Measurements from ENCODE around the gene UBE3C.

The UBE3C gene

DNA sequence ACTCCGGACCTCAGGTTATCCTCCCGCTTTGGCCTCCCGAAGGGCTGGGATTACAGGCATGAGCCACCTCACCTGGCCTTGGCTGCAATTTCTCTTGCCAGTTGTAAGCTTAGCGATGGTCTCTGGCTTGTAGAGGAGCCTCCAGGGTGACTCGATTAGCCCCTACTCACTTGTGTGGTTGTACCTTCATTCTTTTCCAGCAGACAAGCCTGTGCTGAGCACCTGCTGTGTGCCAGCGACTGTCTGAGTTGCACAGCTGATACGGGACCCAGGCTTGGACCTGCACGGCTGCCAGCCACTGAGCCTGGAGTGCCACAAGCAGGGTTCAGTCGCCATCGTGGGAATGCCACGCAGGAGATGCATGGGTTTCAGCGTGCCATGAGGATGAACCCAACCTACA, 156.0 kb downstream of the UBE3C start:
- no peak for DNase-seq (ENCODE audit: low read depth)

DNA sequence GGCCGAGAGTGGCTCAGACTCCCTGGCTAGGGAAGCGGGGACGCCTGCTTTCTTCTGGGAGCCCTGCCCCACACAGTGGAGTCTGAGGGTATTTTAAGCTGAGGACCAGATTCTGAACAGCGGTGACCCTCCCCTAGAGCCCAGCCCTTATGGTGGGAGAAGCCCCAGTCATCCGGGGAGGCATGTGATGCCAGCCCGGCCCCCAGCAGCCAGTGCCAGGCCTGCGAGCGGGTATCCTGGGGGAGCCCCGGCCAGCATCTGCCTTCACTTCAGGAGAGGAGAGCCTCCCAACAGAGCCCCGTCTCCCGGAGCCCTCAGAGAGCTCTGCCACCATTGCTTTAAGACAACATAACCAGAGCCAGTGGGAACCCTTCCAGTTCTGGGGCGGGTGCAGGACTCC, 156.6 kb downstream of the UBE3C start:
- no peak for DNase-seq (ENCODE audit: low read depth)

DNA sequence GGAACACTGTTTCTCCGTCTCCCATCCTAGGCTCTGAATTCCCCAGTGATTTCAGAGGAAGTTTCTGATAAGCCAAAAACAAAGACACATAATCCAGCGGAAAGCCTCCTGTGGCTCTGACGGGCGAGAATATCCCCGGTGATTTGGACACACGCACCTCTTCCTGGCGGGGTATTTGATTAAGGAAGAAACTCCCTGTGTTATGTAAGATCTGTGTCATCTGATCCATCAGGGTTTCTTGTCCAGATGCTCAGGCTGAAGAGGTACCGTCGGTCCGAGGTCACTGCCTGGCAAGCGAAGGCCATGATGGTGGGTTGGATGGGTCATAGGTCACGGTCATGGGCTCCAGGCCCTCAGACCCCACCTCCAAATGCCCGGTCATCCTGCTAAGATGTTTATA, 158.5 kb downstream of the UBE3C start:
- no peak for DNase-seq (ENCODE audit: low read depth)

DNA sequence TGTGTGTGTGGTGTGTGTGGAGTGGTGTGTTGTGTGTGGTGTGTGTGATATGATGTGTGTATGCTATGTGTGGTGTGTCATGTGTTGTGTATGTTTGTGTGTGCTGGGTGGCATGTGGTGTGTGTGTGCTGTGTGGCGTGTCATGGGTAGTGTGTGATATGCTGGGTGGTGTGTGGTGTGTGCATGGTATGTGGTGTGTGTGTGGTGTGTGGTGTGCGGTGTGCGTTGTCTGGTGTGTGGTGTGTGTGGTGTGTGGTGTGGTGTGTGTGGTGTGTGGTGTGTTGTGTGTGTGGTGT, 160.5 kb downstream of the UBE3C start:
- no peak for DNase-seq (ENCODE audit: low read depth)

DNA sequence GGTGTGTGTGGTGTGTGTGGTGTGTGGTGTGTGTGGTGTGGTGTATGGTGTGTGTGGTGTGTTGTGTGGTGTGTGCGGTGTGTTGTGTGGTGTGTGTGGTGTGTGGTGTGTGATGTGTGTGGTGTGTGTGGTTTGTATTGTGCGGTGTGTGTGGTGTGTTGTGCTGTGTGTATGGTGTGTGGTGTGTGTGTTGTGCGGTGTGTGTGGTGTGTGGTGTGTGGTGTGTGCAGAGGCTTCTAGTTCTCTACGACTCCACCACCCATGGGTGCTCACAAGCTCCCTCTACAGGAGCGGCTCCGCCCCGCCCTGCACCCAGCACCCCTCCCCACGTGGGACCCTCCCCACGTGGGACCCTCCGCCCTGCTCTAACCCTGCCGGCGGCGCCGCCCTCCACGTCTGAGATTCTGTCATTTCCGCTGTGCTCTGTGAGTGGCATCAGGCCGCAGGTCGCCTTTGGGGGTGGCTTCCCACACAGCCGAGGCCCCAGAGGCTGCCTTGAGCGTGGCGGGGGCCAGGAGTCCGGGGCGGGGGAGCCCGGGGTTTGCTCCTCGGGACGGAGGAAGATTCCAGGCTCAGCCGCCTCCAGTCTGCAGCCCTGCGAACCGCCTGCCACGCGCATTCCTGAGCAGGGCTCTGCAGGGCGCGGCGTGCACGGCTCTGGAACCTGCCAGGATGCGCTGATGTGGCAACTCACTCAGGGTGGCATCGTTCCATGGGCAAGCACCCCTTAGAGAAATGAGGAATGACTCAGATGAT, 161.1 kb downstream of the UBE3C start:
- no peak for DNase-seq (ENCODE audit: low read depth)

DNA sequence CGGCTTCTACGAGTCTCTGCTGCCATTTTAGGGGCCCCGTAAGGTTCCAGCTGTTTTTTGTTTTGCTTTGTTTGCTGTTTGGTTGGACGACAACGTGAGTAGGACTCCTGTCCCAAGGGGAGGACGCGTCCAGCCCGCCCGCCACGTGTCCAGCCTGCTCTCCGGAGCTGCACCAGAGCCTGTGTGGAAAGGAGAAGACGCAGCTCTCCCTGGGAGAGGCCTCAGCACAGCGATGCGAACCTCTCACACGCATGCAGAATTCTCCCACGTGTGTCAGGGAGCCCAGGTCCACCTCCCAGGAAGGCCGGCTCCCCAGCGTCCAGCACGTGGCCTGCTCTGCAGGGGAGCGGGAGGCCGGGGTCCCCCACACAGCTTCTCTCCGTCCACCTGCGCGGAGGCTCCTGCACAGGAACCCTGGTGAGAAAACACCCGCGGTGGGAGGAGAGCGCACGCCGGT, 161.7 kb downstream of the UBE3C start:
- DNase-seq (ENCODE audit: low read depth), result no peak

DNA sequence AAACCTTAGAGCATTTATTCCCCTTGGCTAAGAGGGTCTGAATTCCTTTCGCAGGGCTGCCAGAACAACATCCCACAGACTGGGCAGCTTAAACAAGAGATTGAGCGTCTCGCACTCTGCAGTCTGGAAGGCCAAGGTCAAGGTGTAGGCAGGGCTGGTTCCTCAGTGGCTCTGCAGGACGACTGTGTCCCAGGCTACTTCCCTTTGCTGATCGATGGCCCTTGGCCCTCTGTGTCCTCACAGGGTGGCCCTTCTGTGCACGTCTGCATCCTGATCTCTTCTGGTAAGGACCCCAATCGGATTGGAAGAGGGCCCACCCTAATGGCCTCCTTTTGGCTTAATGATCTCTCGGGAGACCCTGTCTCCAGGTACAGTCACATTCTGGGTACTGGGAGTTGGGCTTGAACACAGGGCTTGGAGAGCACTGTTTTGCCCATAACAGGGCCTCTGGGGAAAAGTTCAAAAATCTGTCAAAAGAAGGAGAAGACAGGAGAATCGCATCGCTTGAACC, 162.9 kb downstream of the UBE3C start:
- no peak for DNase-seq (ENCODE audit: low read depth)

DNA sequence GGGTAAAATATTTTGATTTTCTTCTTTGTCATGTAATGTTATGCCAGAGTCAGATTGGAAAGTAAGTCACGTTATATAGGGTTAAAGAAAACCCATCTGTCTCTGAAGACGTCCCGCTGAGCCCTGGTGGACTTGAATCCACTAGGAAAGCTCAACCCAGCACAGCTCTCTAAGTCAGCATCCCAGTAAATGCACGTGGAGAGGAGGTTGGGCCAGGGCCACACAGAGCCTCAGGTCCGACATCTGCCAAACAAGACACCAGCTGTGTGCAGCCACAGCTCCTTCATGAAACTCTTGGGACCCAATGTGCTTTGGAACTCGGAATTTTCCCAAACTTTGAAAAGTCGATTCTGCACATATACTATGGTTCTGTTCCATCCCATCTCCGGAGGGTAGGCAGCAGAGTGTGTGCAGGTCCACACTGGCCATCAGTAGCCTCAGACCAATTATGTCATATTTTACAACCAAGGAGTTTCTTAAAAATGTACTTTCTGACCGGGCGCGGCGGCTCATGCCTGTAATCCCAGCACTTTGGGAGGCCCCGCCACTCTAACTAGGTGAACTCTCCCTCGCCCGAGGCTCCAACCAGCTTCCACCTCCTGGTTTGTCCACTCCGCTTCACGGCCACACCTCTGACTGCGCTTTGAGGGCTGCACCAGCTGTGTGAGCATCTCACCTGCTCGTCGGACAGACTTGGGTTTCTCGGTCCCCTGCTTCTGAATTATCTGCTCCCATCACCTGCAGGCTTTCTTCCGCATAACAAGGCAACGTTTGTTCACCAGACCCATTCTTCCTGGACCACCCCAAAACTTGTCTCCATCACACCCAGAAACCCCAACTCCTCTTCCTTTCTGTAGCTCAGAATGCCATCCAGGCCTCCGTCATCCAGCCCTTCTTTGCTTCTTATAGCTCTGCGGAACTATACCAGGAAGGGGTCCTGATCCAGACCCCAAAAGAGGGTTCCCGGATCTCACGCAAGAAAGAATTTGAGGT, 168.4 kb downstream of the UBE3C start:
- DNase-seq (ENCODE audit: low read depth), result no peak

DNA sequence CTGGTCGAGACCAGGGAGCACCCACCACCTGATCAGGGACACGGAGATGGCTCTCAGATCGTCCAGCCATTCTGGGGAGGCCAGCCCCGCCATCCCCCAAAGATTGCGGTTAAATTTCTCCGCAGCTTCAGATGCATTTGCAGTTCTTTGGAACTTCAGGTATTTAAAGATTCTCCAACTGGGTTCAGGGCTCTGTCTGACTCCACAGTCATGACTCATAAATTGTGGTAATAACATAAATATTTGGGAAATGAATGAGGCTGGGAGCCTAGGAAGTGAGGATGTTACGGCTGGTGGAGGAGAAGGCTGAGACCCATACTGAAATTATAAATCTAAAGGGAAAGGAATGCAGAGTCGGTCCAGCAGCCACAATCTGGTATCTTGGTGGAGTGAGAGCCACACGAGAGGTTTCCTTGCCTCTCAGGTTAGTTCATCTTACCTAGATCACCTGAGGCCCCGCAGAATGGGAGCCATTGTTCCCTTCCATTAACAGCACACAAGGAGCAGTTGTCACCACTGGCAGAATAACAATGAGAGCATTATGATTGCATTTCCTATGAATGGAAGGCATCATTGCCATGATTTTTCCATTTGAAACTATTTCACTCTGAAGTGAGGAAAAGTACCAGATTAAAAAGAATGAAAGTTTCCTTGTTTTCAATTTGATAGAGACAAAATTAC, 171.4 kb downstream of the UBE3C start:
- DNase-seq (ENCODE audit: low read depth), result peak; percentile 95

DNA sequence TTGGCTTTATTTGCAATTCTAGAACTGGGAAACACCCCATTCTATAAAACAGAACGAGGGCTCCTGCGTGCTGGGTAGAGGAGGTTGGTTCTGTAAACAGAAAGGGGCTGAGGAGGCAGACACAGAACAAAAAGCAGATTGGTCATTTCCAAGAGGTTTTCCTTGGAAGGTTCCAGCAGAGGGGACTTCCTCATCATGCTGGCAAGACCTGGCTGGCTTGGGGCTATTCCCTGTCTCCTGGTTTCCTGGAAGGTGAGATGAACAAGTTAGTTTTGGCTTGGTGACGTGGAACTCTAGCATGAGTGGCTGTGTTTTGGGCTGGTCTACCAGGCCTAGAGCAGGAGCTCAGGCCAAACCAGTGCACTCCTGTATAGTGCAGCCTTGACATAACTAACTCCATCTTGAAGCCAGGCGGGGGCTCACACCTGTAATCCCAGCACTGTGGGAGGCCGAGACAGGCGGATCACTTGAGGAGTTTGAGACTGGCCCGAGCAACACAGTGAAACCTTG, 172.0 kb downstream of the UBE3C start:
- no peak for DNase-seq (ENCODE audit: low read depth)

DNA sequence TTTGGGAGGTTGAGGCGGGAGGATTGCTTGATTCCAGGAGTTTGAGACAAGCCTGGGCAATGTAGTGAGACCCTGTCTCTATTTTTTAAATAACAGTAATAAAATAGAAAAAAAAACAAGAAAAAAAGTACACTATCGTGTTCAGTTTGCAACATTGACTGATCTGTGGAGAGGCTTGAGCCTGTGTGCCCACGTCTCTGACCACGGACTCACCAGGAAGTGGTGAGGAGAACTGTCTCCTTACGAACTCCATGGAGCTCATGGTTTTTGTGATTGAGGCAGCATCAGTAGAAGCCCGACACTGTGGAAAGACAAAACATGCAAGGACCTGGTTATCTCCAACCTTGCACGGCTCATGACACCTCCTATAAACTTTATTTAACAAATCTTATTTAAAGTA, 174.2 kb downstream of the UBE3C start:
- no peak for DNase-seq (ENCODE audit: low read depth)

DNA sequence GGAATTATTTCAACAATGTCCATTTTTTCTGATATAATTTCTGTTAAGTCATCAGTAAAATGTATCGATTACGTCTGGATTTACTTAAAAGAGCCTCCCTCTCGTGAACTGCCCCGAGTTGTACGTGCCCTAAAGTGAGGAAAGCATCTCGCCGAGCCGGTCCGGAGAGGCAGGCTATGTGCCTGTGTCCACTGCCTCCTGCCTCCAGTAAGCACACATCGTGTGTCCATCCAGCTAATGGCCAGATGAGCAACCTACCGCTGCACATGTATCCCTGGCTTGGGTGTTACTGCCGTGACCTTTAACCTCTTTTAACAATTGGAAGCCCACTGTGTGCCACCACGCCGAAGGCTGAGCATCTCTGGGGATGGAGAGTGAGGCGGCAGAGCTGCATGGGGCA, 174.9 kb downstream of the UBE3C start:
- DNase-seq (ENCODE audit: low read depth), result no peak

DNA sequence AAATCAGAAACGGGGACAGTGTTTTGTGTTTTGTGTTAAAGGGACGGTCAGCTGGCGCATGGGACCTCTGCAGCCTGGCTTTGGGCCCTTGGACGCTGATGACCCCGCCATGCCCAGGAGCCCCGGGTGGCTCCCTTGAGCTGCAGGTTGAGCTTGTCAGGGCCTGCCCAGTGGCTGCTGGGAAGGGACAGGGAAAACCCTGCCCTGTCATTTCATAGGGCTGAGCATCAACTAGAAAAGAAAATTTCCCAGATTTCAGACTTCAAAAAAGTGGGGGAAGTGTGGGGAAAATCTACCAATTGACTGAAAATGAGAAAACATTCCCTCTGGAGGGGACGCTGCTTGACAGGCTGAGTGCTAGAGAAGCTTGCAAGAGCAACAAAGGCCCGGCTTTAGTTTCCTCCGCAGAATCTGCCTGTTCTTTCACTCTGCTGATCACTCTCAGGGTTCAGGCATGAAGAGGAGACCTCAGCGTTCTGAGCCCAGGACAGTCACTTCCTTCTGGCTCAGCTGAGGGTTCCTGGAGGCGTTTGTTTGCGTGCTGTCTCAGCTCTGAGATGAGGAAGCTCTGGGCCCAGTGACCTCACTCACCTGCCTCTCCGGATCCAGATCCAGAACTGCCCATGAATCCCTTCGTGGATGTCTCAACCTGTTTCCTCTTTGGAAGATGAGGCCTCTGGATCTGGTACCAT, 179.4 kb downstream of the UBE3C start:
- DNase-seq (ENCODE audit: low read depth), result no peak

All from GM04503 (cell line).